ENCODE data around the gene SEMA3G.

SEMA3G gene

GRCh38 chr3:52438579-52439425, 6.1 kb downstream of the SEMA3G start:
- no peak for DNase-seq (ENCODE audit: low read depth)

- DNase-seq (ENCODE audit: low read depth) = no peak
Observed at GRCh38 chr3:52438104-52438376, 6.9 kb downstream of the SEMA3G start.

DNA sequence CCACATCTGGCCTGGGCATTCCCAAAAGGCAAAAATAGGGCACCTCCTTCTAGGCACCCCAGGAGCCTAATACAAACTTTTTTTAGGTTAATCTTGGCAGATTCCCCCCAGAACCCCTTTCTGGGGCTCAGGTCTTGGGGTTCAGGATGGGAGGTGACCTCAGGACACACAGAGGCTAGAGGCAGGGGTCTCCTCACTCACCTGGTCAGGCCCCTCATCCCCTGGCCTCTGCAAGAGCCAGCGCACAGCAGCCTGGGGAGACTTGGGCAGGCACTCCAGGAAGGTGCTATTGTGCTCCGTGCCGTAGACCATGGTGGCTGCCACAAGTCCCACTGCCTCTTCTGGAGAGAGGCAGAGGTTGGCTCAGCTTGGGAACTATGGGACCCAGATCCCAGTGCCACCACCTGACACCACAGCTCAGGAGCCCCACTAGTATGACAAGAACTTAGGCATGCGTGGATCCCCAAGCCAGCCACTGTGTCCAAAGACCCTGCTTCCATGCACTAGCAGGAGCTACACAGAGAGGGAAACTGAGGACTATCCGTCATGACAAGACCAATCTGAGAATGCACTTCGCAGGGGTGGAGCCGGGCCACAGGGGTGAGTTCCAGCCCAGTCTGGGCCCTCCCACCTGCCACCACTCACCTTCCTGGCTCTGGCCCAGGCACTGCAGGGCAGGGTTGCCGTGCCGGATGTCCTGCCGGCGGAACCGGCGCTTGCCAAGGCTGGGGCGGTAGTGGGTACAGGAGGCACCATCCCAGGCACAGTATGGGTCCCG, 7.4 kb downstream of the SEMA3G start:
- no peak for DNase-seq (ENCODE audit: low read depth)

GRCh38 chr3:52436500-52437149, 8.3 kb downstream of the SEMA3G start:
- no peak for DNase-seq (ENCODE audit: low read depth)

DNA sequence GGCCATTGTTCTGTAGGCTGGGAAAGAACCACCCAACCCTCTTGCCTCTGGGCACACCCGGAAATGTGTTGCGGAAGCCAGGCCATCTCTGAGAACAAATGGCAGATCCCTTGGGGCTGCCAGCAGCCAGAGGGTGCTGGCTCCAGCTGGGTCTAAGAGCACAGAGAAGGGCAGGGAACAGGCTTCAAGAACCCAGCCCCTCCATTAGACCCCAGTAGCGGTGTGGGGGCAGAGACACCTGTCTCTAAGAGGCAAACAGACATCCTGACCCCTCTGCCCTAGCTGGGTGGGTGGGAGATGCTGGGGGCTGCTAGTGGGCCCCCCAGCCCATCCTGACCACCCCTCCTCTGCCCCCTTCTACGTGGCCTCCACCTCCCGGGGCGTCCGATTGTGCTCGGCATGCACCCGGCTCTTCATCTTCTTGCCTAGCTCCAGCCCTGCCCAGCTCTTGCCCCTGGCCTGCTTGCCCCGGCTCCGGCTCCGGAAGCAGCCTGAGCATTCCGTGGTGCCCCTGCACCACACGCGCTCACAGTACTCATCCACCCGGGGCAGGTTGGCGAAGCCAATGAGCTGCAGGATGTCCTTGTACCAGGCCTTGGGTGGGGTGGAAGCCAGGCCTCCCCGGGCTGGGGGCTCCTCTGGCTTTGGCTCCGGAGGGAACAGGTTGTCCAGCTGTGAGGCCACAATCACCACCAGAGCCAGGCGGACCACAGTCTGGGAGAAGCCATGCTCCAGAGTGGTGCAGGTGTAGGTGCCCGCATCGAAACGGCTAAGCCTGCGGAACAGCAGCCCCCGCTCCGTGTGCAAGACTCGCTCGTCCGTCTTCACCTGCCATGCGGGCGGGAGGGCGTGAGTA, 9.4 kb downstream of the SEMA3G start:
- DNase-seq (ENCODE audit: low read depth) = no peak

DNA sequence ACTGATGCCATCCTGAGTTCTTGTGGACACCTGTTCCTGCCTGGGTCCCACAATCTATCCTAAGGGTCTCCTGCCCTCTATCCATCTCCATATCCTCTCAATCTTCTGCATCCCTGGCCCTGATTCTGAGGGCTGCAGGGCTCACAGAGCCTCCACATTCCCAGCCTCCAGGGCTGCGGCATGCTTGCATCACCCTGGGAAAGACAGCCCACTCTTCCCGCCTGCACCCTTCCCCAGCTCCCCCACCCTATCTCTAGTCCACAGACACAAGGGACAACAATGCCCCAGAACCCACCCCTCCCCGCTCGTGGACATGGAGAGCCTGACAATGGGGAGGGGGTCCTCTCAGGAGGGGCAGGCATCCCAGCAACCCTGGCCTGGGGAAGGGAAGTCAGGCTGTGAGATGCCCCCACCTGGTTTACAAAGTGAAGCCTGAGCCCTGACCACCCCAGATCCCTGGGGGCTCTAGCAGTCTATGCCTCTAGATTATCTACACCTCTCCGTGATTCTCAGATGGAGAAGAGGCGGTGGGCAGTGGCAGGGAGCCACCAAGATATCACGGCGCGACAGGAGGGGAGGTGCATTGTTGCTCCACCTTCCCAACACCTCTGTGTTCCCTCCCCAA, 10.3 kb downstream of the SEMA3G start:
- no peak for DNase-seq (ENCODE audit: low read depth)

- DNase-seq (ENCODE audit: low read depth) = no peak
Observed at GRCh38 chr3:52433996-52434479, 10.9 kb downstream of the SEMA3G start.

GRCh38 chr3:52433328-52433995, 11.4 kb downstream of the SEMA3G start:
- no peak for DNase-seq (ENCODE audit: low read depth)

GRCh38 chr3:52432691-52433141, 12.2 kb downstream of the SEMA3G start:
- no peak for DNase-seq (ENCODE audit: low read depth)

GRCh38 chr3:52432225-52432624, 12.7 kb downstream of the SEMA3G start:
- DNase-seq (ENCODE audit: low read depth) = no peak

DNA sequence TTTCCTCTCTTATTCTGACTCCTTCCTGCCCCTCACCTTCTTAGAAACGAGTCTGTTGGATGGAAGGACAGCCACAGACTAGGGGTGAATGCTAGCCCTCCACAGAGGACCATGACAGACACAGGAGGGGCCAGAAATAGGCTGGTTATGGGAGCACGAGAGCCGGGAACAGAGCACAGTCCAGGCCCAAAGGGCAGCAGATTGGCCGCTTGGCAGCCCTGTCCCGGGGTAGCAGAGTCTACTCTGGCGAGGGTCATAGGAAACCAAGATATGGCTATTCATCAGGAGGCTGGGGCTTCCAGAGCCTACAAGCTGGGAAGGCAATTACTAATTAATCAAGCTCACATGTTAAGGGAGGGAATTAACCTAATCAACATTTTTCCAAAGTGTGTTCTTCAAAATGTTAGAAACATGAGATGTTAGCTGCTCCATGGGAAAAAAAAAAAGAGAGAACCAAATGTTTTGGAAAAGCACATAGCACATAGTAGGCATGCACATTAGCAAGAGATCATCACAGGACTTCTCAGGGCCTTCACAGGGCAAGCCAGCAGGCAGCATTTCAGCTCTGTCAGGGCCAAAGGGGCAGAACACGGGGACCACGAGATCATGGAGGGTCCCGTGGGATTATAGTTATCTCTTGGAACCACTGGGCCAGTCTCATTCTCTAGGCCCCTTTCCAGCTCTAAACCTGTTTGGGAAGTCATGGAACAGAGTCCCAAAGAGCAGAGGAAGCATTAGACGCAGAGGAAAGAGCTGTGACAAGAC, 13.3 kb downstream of the SEMA3G start:
- no peak for DNase-seq (ENCODE audit: low read depth)

DNA sequence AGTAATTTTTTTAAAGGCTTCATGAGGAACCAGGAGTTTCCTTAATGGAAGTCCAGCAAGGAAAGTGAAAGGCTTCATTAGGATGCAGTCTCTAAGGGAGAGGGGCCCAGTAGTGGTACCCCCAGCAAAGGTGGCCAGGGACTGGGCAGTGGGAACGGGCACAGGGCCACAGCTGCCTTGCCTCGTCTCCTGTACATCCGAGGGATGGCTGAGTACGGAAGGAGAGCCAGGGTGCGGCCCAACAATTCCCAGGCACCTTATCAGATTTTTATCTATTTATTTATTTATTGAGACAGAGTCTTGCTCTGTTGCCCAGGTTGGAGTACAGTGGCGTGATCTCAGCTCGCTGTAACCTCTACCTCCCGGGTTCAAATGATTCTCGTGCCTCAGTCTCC, 14.5 kb downstream of the SEMA3G start:
- no peak for DNase-seq (ENCODE audit: low read depth)

- no peak for DNase-seq (ENCODE audit: low read depth)
Observed at GRCh38 chr3:52429779-52430415, 15.0 kb downstream of the SEMA3G start.

DNA sequence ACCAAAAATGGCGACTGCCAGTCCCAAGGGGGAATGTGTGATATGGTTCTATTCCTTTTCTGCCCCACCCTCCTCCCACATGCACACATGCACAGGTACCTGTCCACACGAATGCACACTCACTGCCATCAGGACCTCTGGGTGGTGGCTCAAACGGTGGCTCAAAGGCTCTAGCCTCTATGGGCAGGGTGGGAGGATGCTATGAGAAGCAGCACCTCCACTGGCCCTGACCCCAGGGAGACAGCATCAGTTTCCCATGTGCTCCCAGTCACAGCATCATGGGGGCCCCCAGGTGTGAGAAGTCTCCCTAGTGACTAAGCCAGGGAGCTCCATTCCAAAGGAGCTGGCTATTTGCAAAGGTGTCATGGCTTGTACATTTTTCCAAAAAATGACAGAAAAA, 15.9 kb downstream of the SEMA3G start:
- DNase-seq (ENCODE audit: low read depth) = no peak

DNA sequence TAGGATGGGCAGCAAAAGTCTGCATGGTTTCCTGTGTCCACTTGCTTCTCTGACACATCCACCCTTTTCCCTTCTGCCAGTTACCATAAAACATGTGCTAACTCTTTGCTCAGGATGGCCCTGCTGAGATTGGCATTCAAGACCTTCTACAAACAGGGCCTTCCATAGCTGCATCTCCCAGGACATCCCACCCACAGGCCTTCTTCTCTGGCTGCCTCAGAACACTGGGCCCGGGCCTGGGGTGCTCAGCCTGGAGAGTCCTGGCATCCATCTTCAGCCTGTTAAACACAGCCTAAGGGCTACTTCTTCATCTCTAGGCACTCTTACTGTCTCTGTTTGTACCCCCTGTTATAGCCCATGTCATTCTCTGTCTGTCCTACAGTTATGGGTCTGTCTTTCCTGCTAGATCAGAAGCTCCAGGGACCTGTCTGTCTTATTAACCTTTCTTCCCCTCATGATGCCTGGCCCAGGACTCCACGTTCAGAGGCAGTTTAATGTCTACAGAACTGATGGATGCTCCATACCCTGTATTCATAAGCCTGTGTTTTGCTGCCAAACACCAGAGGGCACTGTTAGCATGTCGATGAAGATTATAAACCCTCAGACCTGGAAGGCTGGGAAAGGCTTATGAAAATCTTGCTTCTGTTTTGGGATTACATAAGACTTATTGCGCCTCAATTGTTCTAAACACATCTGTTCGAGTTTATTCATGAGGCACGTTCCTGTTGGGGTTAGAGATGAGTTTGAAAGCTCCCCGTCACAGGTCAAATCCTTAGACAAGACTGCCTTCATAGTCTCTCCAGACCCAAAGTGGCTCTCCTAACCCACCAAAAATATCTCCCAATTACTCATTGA, 16.5 kb downstream of the SEMA3G start:
- DNase-seq (ENCODE audit: low read depth) = no peak

DNA sequence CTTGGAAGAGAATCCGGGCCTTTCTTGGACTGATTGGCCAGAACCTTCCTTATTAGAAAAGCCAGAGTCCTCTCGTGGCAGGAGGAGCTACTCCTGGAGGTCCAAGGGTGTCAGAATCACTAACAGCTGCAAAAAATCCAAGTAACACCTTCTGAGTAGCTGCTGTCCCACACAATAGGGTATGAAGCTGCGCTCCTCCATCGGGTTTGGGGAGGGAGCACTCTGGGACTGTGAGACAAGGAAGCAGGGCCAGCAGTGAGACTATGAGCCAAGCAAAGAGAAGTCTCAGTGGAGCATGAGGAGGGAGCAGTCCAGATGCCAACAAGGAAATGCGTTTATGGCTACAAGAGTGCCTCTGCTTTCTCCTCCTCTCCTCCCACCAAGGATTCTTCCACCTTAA, 21.7 kb downstream of the SEMA3G start:
- DNase-seq (ENCODE audit: low read depth) = no peak

DNA sequence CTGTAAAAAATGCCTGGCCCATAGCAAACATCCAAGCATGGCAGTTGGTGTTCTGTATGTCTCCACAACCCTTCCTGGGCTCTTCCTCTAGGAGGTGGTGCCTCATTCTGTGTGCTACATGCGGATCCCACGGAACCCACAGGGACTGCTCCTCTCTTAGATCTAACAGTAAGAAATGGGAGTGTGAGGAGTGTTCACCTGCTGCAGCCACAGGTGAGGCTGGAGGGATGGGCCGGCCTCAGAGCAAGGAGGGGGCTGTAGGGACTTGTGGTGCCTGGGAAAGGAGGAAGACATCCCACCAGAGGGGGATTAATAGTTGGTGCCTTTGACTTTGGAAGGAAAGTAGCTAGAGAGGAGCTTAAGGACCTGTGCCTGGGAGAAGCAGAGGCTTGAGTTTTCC, 22.2 kb downstream of the SEMA3G start:
- DNase-seq (ENCODE audit: low read depth) = no peak

DNA sequence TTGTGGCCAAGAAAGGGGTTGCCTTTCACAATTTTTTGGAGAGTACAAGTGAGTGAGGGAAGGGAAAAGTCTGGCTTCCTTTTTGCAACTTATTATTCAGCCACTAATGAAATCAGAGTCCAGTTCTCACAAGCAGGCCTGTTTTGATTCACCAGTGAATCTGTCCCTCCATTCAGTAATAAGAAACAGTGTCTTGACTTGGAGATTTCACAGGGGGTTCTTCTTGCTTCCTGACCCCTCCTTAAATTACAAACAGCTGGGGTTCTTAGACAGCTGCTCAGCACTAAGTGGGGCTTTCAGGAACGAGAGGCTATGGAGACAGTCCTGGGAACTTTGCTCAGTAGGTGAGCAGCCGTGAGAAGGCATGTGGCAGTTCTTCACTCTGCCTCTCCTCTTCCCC, 24.5 kb downstream of the SEMA3G start:
- no peak for DNase-seq (ENCODE audit: low read depth)

GRCh38 chr3:52415800-52416199, 29.1 kb downstream of the SEMA3G start:
- no peak for DNase-seq (ENCODE audit: low read depth)
